AG09319 (cell line): ENCODE data around the gene ACE.

ENCODE experiments used
- DNase-seq: peaks from one replicate; pipeline ENCODE4 v3.0.0-alpha.2; 2010; ENCODE audit warnings: low read depth; ENCODE audit errors: extremely low read depth
- CTCF ChIP-seq: IDR thresholded peaks from 2 replicates; pipeline ENCODE4 v1.5.1; 2011; ENCODE audit warnings: low read depth, mild to moderate bottlenecking, inconsistent platforms, low read length, moderate library complexity

Gene ACE

GRCh38 chr17:63476854-63477479, at the start of gene ACE:
ACE (plus strand) TSS chr17:63477061; CDS start chr17:63477095, 34 bp downstream.
- no peak for DNase-seq
- no peak for TF ChIP-seq CTCF

- TF ChIP-seq CTCF = no peak
- no peak for DNase-seq
Observed at GRCh38 chr17:63429766-63430165, 47.1 kb upstream of the ACE start.

GRCh38 chr17:63430223-63430622, 46.6 kb upstream of the ACE start:
- no peak for TF ChIP-seq CTCF
- no peak for DNase-seq

GRCh38 chr17:63431618-63431938, 45.3 kb upstream of the ACE start:
- TF ChIP-seq CTCF = no peak
- DNase-seq = no peak

GRCh38 chr17:63431939-63432804, 44.7 kb upstream of the ACE start:
- TF ChIP-seq CTCF = no peak
- no peak for DNase-seq

- peak; percentile 89 for DNase-seq
- TF ChIP-seq CTCF = peak; percentile 24
Observed at GRCh38 chr17:63433746-63434591, 42.9 kb upstream of the ACE start.
